ENCODE results near the gene BAG1.

DNA sequence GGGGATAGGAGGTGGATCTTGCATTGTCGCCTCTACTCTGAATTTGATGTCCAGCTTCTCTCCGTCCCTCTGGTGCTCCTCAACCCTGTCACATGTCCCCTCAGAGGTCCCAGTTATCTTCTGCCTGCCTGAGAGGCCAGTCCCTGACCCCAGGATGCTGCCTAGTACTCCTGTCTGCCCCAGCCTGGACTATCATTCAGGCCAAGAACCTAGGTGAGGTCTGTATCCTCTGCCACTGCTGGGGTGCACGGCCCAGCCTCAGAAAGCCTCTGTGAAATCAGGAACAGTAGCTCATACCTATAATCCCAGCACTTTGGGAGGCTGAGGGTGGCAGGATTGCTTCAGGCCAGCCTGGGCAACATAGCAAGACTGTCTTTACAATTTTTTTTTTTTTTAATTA is 15.9 kb downstream of the BAG1 start:
- TF ChIP-seq, protein P1, sequence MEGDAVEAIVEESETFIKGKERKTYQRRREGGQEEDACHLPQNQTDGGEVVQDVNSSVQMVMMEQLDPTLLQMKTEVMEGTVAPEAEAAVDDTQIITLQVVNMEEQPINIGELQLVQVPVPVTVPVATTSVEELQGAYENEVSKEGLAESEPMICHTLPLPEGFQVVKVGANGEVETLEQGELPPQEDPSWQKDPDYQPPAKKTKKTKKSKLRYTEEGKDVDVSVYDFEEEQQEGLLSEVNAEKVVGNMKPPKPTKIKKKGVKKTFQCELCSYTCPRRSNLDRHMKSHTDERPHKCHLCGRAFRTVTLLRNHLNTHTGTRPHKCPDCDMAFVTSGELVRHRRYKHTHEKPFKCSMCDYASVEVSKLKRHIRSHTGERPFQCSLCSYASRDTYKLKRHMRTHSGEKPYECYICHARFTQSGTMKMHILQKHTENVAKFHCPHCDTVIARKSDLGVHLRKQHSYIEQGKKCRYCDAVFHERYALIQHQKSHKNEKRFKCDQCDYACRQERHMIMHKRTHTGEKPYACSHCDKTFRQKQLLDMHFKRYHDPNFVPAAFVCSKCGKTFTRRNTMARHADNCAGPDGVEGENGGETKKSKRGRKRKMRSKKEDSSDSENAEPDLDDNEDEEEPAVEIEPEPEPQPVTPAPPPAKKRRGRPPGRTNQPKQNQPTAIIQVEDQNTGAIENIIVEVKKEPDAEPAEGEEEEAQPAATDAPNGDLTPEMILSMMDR (IDR thresholded peaks at IDR 0.05), result no peak
- TF ChIP-seq POLR2AphosphoS5 (IDR thresholded peaks at IDR 0.05) (no peak), EP300 (IDR thresholded peaks at IDR 0.05) (no peak)

All from gastroesophageal sphincter (tissue), 3 donors.